Left ventricle myocardium superior (tissue), 1 donor: Measurements from ENCODE around the gene ERBB4. TPM values are rescaled to one million over a fixed set of nuclear protein-coding genes. Genes with fewer than 3 reads are reported as not detected.

Experiments
- ATAC-seq: fragments of 200-7000 bp; cut with Tn5 transposase; one replicate; pipeline ENCODE4 v1.9.1; 2020; ENCODE audit warnings: mild to moderate bottlenecking, moderate library complexity
- DNase-seq: peaks from one replicate; pipeline ENCODE4 v3.0.0-alpha.2; 2020
- intact Hi-C: fragments of 100-400 bp; cut with micrococcal nuclease; formaldehyde crosslinking; loops from one replicate; pipeline ENCODE4 v1.11.0; 2022
- total RNA-seq: library from RNA; stranded (reverse); fragmentation: NEBNext Ultra II Directional; extraction: Animal tissue kit (Norgen Biotek cat#: 25700); gene quantifications from one replicate; pipeline ENCODE4 v1.2.1, GENCODE V29; 2021
- donor health status: DM: no; HTN: yes; CAD: no; lungs with severe emphysema.

The ERBB4 gene
- total RNA-seq, 1 donor from 2014 or later, result 17.9 TPM

DNA sequence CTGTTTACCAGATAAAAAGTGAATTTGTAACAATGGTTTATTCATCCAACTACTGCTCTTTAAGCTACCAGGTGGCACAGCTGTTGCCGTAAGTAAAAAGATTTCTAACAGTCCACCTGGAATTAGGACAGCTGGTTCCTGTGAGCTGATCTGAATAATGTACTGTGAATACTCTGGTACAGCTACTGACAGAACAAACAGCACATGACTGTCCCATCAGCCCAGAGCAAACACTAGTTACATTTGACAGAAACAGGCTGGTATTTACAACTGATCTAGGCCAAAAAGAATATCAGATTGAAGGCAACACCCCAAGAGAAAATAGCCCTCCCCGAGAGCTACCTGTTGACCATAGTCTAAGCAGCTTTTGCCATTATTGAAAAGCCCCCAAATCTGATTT lies 1141.8 kb downstream of the ERBB4 start:
- no peak for DNase-seq
- intact Hi-C loops, result no loop called here
- ATAC-seq, result no peak

DNA sequence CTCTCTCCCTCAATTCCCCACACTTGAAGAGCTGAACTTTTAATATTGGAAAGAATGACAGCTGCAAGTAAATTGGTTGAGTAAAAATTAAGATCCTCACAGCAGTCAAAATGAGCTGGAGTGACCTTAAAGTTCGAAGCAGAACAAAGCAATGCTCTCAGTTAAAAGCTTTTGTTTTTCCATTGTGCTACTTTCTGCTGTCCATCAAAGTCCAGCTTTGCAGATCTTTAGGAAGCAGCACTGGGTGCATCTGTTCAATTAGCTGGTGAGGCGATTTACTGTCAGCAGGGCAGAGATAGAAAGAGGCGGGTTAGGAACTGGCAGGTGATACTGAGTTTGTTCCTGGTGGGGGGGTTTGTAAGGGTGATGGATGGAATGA lies 1147.4 kb downstream of the ERBB4 start:
- ATAC-seq (no peak), DNase-seq (no peak)
- intact Hi-C loops, result no loop called here

DNA sequence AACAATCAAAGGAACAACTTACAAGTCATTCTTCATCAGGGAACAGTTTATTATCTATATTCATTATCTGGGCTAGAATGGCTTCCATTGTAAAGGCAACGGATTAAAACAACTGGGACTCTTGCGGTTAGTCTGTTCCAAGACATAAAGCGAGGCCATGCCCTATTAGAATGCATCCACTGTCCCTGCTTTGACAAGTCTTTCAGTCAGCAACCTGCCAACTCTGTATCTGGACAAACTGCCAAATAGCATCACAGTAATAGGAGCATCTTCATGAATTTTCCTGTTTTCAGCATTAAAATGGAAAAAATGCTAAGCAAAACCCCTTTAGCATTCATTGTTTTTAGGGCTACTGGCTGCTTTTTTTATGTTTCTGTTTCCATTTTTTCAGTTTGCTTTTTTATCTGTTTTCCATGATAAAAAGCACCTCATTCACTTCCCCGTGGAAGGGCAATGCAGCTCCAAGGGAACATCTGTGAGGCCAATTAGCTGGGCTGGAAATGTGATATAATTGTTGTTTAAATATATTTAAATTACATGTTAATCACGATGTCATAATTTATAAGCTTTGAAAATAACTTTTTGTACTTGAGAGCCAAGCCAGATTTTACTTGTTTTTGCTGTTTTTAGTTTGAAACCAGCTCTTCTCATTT lies 1147.9 kb downstream of the ERBB4 start:
- intact Hi-C loops, result no loop called here
- ATAC-seq (no peak), DNase-seq (no peak)

DNA sequence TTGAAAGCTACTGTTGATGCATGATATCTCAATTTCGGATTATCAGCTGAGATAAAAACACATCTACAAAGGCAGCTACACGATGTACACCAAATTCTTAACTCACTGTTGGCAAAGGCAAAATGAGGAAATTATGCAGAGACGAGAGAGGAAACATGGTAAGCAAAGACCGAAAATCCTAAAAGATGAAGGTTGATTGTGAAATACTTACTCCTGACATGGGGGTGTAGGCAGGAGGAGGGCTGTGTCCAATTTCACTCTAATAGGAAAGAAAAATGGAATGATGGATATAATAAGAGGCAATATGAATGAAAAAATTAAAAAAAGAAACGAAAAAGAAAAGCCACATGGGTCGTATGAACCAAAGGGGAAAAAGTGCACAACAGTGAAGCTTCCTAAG lies 1150.9 kb downstream of the ERBB4 start:
- intact Hi-C loops, result loop anchor here (2.0 kb wide), 1 partner anchor 51 kb away; no protein-coding TSS in a partner anchor
- DNase-seq (no peak), ATAC-seq (no peak)

DNA sequence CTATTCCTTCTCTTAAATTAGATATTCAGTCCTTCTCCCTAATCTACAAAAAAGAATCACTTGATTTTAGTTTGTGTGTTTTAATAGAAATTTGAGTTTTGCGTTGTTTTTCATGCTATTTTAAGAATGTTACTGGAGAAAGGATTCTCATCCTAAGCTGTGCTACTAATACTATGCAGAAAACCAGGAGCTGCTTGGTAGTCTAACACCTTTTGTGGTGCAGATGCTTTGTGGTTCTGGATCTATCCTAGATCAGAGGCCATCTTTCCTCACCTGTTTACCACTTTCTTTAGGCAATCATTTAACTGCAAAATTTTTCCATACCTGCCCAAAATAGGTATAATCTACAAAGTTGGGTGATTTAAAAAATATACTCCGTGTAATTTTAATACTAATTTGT lies 1158.6 kb downstream of the ERBB4 start:
- DNase-seq (no peak), ATAC-seq (no peak)
- intact Hi-C loops, result no loop called here

DNA sequence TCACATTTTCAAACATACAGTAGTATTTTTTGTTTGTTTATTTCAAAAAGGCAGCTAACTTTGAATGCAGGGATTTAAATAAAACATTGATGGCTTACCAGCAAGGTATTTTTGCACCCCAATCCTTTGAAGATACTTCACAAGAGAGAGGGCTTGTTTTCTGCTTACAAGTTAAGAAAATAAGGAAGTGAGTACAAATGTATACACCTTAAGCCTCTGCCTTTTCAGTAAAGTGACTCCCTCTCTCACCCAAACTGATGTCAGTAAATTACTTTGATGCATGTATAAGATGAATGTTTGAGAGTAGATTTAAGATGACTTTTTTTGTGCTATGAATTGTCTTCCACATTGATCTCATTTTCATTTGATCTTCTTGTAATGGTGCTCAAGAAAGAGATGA lies 1162.2 kb downstream of the ERBB4 start:
- DNase-seq (no peak), ATAC-seq (no peak)
- intact Hi-C loops, result no loop called here

DNA sequence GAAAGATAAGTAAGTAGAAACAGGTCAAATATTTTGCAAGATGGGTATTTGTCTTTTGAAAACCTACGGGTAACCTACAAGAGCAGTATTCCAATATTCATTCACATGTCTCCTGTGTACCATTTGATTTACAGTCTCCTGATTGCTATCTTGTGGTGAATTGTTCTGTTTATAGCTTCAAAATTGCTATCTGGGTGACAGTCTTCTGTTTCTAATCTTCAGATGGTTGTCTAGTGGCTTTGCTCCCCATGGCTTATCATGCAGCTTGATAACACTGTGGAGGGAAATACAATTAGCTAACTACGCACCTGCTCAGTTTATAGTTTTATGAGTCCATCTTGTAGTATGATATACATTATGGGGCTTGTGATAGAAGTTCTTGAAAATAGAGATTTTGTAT lies 1165.4 kb downstream of the ERBB4 start:
- intact Hi-C loops, result no loop called here
- no peak for DNase-seq
- ATAC-seq, result no peak

DNA sequence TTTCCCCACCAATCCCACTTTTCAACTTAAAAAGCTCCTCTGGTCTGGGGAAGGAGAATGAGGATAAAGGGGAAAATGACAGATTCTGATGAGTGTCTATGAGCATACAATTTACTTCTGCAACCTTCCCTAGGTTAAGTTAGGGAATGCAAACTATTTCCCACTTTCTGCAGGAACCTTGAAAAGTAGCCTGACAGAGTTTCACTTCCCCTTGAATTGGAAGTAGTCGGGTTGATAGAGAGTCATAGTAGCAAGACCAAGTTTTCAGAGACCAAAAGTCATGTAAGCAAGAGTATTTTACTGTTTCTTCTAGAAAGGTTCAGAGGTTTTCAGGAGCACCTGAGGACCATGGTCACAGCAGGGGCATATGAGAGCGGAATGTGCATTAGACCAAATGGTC lies 1167.1 kb downstream of the ERBB4 start:
- ATAC-seq (no peak), DNase-seq (no peak)
- intact Hi-C loops, result no loop called here

DNA sequence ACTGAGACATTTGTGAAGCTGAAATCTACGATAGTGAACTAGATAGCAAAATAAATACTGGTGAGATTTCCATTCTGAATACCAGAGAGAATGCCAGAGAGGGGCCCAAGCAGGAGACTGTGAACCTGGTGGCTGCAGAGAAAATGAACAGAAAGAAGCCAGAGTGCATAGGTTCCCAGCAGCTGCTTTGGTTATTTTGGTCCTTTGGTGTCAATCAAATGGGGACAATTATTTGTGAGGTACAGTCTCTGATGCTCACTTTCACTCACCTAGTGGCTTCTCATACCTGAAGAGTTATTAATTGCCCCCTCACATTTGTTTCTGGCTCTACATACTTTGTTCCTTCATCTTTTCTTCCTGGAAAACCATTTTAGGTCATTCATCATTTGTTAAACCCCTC lies 1170.1 kb downstream of the ERBB4 start:
- intact Hi-C loops, result no loop called here
- ATAC-seq, result no peak
- no peak for DNase-seq

DNA sequence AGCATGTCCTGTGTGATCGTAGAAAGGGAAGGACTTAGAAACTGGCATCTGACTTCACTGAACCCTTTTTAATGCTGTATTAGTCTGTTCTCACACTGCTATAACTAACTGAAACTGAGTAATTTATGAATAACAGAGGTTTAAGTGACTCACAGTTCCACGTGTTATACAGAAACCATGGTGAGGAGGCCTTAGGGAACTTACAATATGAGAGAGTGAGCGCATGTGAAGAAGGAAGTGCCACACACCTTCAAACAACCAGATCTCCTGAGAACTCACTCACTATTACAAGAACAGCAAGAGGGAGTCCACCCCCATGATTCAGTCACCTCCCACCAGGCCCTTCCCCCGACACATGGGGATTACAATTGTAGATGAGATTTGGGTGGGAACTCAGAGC lies 1170.9 kb downstream of the ERBB4 start:
- DNase-seq, result no peak
- no peak for ATAC-seq
- intact Hi-C loops, result no loop called here

DNA sequence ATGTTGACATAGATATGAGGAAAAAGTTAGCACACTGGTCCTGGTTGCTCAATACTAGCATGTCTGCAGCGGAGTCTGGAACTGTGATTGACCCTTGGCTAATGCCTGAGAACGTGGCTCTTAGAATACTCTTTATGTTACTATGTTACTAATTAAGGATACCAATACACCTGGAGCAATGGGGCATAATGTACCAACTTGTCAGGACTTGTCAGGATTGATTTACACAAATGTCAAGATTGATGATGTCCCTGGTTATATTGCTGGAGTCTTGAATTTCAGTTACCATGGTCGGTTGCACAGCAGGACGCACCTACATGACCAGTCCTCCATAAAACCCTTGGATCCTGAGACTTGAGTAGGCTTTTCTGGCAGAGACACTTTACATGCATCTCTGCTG lies 1171.3 kb downstream of the ERBB4 start:
- intact Hi-C loops, result no loop called here
- no peak for ATAC-seq
- no peak for DNase-seq

DNA sequence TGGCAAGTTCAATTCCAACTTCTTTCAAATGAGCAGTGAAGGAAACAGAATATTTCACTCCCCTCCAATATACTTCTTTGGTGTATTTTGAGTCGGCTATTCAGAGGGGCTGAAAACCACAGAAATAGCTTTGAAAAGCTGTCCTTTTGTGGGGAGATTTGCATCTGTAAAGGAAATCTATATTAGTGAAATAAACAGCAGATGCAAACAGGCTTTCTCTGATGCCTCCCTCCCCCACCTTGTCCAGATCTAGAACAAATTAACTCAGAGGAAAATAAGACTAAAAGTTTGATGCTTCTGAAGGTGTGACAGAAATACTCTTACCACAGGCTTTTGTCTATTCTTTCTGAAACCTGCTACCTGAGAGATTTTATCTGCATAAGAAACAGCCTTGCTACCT lies 1173.7 kb downstream of the ERBB4 start:
- no peak for ATAC-seq
- intact Hi-C loops, result no loop called here
- DNase-seq, result no peak

DNA sequence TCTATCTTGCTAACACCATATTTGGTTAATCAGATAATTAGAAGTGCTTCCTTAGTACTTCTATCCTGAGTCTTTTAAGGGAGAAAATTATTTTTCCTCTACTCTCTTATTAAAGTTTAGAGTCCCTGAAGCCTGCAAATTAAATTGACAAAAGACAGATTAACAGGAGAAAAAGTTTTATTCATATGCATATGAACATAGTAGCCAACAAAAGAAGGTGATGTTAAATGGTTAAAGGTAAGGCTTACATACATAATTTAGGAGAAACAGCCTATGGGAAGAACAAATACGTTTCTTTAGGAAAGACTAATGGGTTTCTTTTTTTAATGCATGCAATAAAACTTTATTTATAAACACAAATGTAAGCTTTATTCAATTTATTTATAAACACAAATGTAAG lies 1177.2 kb downstream of the ERBB4 start:
- DNase-seq (no peak), ATAC-seq (no peak)
- intact Hi-C loops, result no loop called here

DNA sequence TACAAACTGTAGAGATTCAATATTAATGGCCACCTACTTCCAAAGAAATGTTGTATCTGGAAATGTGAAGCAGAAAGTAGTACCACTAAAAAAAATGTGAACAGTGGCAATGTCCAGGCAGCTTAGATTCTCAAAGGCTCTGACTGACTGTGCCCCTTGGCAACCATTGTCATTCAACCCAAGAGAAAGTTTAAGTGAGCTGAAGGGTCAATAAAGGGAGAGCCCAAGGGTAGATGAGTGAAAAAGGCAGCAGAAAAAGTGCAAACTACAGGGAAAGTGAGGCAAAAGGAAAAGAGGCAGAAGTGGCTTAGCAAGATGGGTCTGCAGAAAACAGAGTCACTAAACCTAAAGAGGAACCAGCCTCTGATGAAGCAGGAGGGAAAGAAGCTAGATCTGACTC lies 1179.3 kb downstream of the ERBB4 start:
- intact Hi-C loops, result no loop called here

DNA sequence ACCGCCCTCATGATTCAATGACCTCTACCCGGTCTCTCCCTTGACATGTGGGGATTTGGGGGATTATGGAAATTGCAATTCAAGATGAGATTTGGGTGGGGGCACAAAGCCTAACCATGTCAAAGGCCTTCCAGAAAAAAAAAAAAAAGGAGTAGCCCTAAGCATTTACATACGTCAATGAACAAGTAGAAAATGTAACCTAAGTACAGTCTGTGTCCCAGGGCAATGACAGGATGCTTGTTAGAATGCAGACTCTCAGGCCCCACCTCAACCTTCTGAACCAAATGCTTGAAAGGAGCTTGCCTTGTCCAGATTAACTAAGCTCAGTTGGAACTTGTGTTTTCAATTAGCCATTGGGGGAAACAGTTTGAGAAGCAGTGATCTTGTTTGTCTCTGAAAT lies 1180.1 kb downstream of the ERBB4 start:
- ATAC-seq, result no peak
- intact Hi-C loops, result no loop called here
- DNase-seq, result no peak

More for the DNA sequence above, 1179.3 kb downstream of the ERBB4 start:
- DNase-seq, result no peak
- no peak for ATAC-seq

DNA sequence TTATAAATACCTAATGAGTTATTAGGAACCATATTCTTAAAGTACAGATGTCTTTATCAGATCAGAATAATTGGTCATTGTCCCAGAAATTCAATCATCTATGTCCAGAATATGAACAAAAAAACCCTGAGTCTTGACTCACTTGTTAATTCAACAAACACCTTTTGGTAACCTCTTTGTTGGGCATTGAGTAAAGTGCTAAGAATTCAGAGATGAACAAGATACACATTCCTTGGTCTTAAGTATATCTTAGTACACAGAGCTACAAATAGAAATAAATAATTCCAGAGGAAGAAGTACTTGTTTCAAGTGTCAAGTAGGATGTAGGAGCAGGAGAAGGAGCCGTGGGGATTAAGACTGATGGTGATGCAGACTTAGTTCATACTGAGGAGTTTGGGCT lies 1184.1 kb downstream of the ERBB4 start:
- intact Hi-C loops, result no loop called here
- ATAC-seq (no peak), DNase-seq (no peak)

DNA sequence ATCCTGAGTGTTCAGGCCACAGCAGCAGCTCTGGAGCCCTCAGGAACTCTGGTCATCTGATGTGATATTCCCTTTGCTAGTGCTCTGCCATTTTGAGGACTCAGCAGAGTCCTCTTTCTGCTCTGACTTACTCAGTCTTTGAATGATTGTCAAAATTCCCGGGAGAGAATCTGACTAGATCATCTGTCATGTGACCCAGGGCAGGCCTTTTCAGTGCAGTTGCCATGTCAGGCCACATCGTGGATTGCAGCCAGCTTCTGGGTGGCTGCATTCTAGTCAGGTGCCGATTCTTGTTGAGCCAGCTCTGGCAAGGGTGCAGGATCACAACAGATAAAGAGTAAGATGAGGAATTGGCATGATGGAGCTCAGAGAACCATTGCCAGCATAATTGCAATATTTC lies 1186.6 kb downstream of the ERBB4 start:
- intact Hi-C loops, result no loop called here
- ATAC-seq, result no peak
- DNase-seq, result peak; percentile 32

DNA sequence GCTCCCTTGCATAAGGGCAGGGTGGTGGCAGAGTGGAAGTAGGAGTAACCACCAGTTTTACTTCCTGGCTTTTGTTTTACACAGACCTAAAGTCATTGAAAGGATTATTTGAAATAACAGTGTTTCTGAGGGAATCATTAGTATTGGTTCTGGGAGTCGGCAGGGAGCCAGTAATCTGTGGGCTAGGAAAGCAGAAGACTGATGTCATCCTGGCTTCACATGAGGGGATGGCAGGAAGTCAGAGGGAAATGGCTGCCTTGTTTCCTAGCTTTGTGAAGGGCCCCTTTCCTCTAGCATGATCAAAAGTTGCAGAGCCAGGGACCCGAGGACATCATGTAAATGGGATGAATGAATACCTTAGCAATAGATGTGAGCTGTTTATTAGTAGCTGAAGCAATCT lies 1189.6 kb downstream of the ERBB4 start:
- no peak for DNase-seq
- intact Hi-C loops, result no loop called here
- ATAC-seq, result no peak

DNA sequence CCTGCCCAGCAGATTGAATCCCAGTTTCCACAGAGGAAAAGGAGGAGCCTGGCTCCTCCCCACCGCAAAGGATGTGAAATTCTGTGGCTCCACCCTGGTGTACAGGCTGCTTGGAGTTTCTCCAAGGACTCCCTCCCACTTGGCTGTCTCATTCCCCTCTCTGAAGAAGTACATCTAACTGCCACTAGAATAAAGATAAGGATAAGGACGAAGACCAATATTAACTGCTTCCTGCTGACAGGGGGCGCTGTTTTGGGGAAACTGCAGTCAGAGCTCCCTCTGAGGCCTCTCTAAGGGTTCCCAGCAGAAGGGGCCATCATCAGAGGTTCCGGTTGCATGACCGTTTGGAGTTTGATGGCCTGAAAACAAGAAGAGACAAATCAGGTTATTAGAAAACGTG lies 1191.3 kb downstream of the ERBB4 start:
- ATAC-seq (no peak), DNase-seq (no peak)
- intact Hi-C loops, result no loop called here

DNA sequence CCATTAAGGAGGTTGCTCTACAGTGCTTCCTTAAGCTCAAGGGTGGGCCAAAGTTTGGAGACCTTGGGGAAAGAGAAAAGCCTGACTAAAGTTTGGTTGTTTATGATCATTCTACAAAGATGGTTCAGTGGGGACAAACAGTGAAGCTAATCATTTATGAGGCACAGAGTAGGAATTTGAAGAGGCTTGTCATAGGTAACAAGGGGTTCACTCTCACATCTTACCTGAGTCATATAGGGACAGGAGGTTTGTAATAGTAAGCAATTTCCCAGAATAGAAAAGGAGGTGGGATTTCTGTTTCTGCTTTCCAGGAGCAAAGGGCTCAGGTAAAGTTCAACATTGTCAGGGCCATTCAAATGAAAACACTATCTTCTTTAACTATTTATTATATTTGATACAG lies 1194.3 kb downstream of the ERBB4 start:
- DNase-seq, result no peak
- ATAC-seq, result no peak
- intact Hi-C loops, result no loop called here

DNA sequence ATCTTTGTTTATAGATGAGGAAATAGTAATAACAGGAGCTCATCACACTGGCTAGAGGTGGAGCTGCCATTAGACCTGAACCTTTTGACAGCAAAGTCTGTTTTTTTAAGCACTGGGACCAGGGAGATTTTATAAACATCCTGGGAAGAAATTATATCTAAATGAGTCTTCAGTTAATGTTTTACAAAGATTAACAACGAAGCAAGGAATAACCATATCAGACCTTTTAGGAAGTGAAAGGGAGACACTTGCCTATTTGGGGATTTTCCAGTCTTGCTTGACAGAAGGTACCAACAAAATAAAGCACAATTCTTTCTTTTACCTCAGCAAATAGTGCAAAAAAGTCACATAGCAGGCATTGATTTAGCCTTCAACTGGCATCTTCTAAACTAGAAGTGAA lies 1205.2 kb downstream of the ERBB4 start:
- intact Hi-C loops, result no loop called here
- DNase-seq (no peak), ATAC-seq (no peak)

DNA sequence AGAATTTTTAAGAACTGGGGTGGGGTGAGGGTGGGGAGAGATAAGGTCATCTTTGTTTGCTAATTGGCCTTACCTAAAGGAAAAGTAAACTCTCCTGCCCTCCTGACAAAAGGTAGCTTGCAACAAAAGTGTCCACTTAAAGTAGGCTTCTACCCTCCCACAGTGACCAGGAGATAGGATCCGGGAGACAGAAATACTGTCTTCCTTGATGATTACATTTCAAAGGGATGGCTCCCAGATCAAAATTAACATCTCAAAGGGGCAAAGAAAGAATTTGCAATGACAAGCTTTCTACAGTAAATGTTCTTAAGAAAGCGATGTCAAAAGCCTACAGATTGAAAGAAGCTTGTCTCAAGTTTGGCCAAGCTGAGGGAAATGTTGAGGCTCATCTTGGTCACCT lies 1206.9 kb downstream of the ERBB4 start:
- no peak for ATAC-seq
- intact Hi-C loops, result no loop called here
- no peak for DNase-seq
